HG02943 (cell line): ENCODE measurements around the gene AARS2.
"Not testable (repeated sequence)": the region's sequence is repeated elsewhere in the genome, so short reads cannot be mapped to it uniquely, and the experiment has no call there.

ENCODE experiments used
- ATAC-seq: cut with Tn5 transposase; IDR thresholded peaks from one replicate; pipeline ENCODE4 v1.9.1; 2021; ENCODE audit warnings: mild to moderate bottlenecking, low read depth, moderate library complexity; ENCODE audit not compliant: unreplicated experiment

The AARS2 gene

GRCh38 chr6:44312901-44313788 lies at the start of gene AARS2:
AARS2 (minus strand) TSS chr6:44313347; CDS start chr6:44313323, 24 bp downstream.
- peak; percentile 82 for ATAC-seq

GRCh38 chr6:44361947-44362346 lies 48.8 kb upstream of the AARS2 start:
- ATAC-seq = no peak

GRCh38 chr6:44359973-44360372 lies 46.8 kb upstream of the AARS2 start:
- ATAC-seq = no peak

- ATAC-seq = no peak
These were observed 43.3 kb upstream of the AARS2 start for GRCh38 chr6:44356487-44356886.

GRCh38 chr6:44355640-44356039 lies 42.5 kb upstream of the AARS2 start:
- ATAC-seq = no peak

- ATAC-seq = no peak
These were observed 40.2 kb upstream of the AARS2 start for GRCh38 chr6:44353336-44353735.

GRCh38 chr6:44352259-44352658 lies 39.1 kb upstream of the AARS2 start:
- ATAC-seq = no peak

GRCh38 chr6:44350650-44350994 lies 37.5 kb upstream of the AARS2 start:
- not testable (repeated sequence) for ATAC-seq

- no peak for ATAC-seq
These were observed 36.9 kb upstream of the AARS2 start for GRCh38 chr6:44349904-44350649.

GRCh38 chr6:44346818-44347217 lies 33.7 kb upstream of the AARS2 start:
- not testable (repeated sequence) for ATAC-seq

- no peak for ATAC-seq
These were observed 29.3 kb upstream of the AARS2 start, which contains the start of gene SPATS1 for GRCh38 chr6:44342489-44342888. SPATS1 (plus strand) TSS chr6:44342650; CDS start chr6:44343096, 446 bp downstream.

- no peak for ATAC-seq
These were observed 28.9 kb upstream of the AARS2 start for GRCh38 chr6:44342052-44342451.

GRCh38 chr6:44341095-44341890 lies 28.1 kb upstream of the AARS2 start:
- ATAC-seq = no peak

- ATAC-seq = no peak
These were observed 26.8 kb upstream of the AARS2 start for GRCh38 chr6:44339763-44340625.

- ATAC-seq = no peak
These were observed 26.2 kb upstream of the AARS2 start for GRCh38 chr6:44339301-44339700.

GRCh38 chr6:44338228-44339122 lies 25.3 kb upstream of the AARS2 start:
- ATAC-seq = no peak

GRCh38 chr6:44335631-44336030 lies 22.5 kb upstream of the AARS2 start:
- no peak for ATAC-seq

- ATAC-seq = no peak
These were observed 20.8 kb upstream of the AARS2 start for GRCh38 chr6:44333942-44334341.
